A549 treated with RU486 at 1 μM for 4 hours (cell line): ENCODE data around the gene PDCD1. TPM values are rescaled to one million over a fixed set of nuclear protein-coding genes. Genes with fewer than 3 reads are reported as not detected.

ENCODE experiments used
- total RNA-seq: library from RNA; stranded (reverse); fragments of 200-300 nt; extraction: Qiagen RNA extraction; gene quantifications from 5 replicates; pipeline ENCODE4 v1.2.3, GENCODE V29; 2022; ENCODE audit warnings: low read depth

Gene PDCD1
- total RNA-seq = not detected in 5 replicates

DNA sequence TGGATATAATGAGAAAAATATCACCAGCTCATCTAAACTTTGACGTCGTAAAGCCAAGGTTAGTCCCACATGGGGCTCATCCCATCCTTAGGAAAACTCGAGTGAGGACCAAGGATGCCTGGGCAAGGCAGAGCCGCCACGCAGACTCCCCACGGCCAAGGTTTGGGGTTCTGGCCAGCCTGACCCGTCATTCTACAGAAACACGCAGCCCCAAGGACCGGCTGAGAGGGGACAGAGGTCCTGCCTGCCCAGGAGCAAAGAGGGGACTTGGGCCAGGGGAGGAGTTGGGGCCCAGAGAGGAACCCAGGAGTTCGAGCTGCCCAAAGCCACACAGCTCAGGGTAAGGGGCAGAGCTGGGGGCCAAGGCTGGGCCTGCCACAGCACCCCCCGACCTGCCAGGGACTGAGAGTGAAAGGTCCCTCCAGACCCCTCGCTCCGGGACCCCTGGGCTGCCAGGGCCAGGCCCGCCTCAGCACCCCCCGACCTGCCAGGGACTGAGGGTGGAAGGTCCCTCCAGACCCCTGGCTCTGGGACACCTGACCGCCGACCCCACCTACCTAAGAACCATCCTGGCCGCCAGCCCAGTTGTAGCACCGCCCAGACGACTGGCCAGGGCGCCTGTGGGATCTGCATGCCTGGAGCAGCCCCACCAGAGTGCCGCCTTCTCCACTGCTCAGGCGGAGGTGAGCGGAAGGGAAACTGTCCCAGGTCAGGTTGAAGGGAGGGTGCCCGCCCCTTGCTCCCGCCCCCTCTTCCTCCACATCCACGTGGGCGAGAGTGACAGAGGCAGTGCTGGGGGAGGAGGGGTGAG lies at the start of gene PDCD1:
TSS of gene PDCD1 (minus strand) at position 689 of the 811 bp plus-strand sequence. CDS start at position 633, 56 bp downstream.

GRCh38 chr2:241869087-241869961 lies 10.6 kb upstream of the PDCD1 start, which contains the start of gene RTP5:
TSS of gene RTP5 (plus strand) at chr2:241869729. CDS start at chr2:241869757, 28 bp downstream.

DNA sequence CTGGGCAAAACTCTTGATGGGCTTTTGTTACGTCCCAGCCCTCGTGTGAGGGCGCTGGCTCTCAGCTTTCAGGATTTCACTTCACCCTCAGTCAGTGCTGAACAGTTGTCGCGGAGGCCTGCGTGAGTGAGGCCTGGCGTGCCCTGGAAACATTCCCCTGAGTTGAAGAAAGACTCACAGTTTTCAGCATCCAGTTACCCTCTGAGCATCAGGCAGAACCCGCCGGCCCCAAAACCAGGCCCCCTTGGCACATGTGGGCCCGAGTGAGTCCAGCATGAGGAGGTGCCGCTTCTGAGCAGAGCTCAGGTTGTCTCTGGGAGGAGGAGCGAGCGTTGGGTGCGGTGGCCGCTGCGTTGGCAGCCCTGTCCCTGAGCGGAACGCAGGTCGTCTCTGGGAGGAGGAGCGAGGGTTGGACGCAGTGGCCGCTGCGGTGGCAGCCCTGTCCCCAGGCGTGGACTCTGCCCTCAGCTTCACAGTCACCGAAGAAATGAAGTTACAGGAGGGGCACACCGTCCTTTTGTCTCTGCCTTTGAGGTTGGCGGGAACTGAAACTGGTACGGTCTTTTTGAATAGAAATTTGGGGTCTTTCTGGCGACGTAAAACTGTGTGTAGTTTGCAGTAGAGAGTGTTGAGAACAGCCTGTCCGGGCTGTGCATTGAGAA lies 49.8 kb downstream of the PDCD1 start, which contains the start of gene NEU4:
TSS of gene NEU4 (plus strand) at position 473 of the 662 bp plus-strand sequence. CDS start 5,292 bp downstream, outside the sequence.

Other genes starting within 250 kb of the PDCD1 start
- gene THAP4, start 221.7 kb downstream of the PDCD1 start, total RNA-seq = 61.7 to 88.3 TPM (median 82.6 TPM) in 5 replicates
- 51.3 to 73.6 TPM (median 53.1 TPM) in 5 replicates for gene ATG4B, start 221.2 kb downstream of the PDCD1 start, total RNA-seq
- gene DTYMK, start 172.1 kb downstream of the PDCD1 start, total RNA-seq = 115 to 148 TPM (median 137 TPM) in 5 replicates
- gene ING5, start 156.9 kb downstream of the PDCD1 start, total RNA-seq = 20.4 to 24.2 TPM (median 23.6 TPM) in 5 replicates
- gene D2HGDH, start 124.3 kb downstream of the PDCD1 start, total RNA-seq = 7.0 to 11.0 TPM (median 9.1 TPM) in 5 replicates
- gene GAL3ST2, start 82.1 kb downstream of the PDCD1 start, total RNA-seq = 0.10 to 0.36 TPM (median 0.23 TPM) in 4 of 5 replicates, not detected in the other
- gene NEU4, start 49.7 kb downstream of the PDCD1 start, total RNA-seq = 0.13 to 0.34 TPM (median 0.18 TPM) in 4 of 5 replicates, not detected in the other
- gene RTP5, start 10.8 kb upstream of the PDCD1 start, total RNA-seq = not detected in 5 replicates